Breast epithelium (tissue), 4 donors: Measurements from ENCODE around the gene OR2A42. TPM values are rescaled to one million over a fixed set of nuclear protein-coding genes. Genes with fewer than 3 reads are reported as not detected.
"Not testable (repeated sequence)": the region's sequence is repeated elsewhere in the genome, so short reads cannot be mapped to it uniquely, and the experiment has no call there.

Experiments
- DNase-seq, 2 donors: peaks; one replicate each; pipeline ENCODE4 v3.0.0-alpha.2; 2019; ENCODE audit warnings: low spot score in 2 of 2
- H3K27ac ChIP-seq, 2 donors: fragments of 200-600 bp; sonication (generic) in 1 of 2; one replicate each; pipeline ENCODE4 v1.5.1; 2016 to 2019; ENCODE audit warnings: mild to moderate bottlenecking in 1 of 2
- H3K27me3 ChIP-seq, 2 donors: fragments of 200-600 bp; sonication (generic) in 1 of 2; one replicate each; pipeline versions ENCODE4 v1.5.1 to v1.6.0; 2017 to 2019; ENCODE audit warnings: control low read depth in 1 of 2, mild to moderate bottlenecking in 1 of 2
- H3K36me3 ChIP-seq: fragments of 200-600 bp; one replicate; pipeline ENCODE4 v1.5.1; 2019
- H3K4me1 ChIP-seq, 2 donors: fragments of 200-600 bp; sonication (generic); one replicate each; pipeline ENCODE4 v1.5.1; 2016 to 2019; ENCODE audit warnings: control low read depth in 1 of 2
- H3K4me3 ChIP-seq, 3 donors: fragments of 200-600 bp; sonication (generic); 1 replicate in 2 of 3; 2 replicates in 1 of 3; pipeline ENCODE4 v1.5.1; 2016 to 2019; ENCODE audit warnings: mild to moderate bottlenecking in 3 of 3, moderate library complexity in 2 of 3
- H3K9me3 ChIP-seq, 2 donors: fragments of 200-600 bp; sonication (generic) in 1 of 2; one replicate each; pipeline ENCODE4 v1.5.1; 2016 to 2019; ENCODE audit warnings: control low read depth in 1 of 2
- POLR2AphosphoS5 ChIP-seq, 3 donors: sonication (generic); formaldehyde crosslinking; IDR thresholded peaks; one replicate each; pipeline ENCODE4 v1.6.1; 2017; ENCODE audit warnings: antibody characterized with exemption in 3 of 3
- intact Hi-C: fragments of 100-400 bp; cut with DNase I; formaldehyde crosslinking; loops from one replicate; pipeline ENCODE4 v1.15.1; 2023; ENCODE audit warnings: low total_unique reads
- total RNA-seq, 3 donors: library from RNA; depleted of rRNA; stranded (reverse); fragments of >200 nt; gene quantifications; one replicate each; pipeline ENCODE4 v1.1.0, GENCODE V29; 2016

Gene OR2A42
- total RNA-seq, 3 donors from 2014 or later = under 0.01 to 0.66 (median 0.15) TPM

DNA sequence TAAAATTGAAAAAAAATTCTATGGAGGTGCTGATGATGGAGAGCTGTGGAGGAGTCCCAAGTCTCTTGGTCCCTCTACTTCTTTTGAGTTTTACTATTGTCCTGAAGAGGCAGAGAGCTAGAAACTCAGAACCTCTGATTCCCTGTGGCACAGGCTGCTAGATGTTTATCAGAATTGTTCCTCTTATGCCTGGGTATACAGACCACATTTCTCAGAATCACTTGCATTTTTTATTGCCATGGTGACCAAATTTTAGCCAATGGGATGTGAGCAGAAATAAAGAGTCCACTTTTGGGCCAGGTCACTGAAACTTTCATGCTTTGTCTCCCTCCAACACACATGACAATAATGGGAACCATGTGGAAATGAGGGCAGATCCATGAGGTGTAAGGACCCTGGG lies 15.7 kb downstream of the OR2A42 start:
- H3K4me3 ChIP-seq, H3K9me3 ChIP-seq, H3K36me3 ChIP-seq, intact Hi-C loops, H3K4me1 ChIP-seq, H3K27me3 ChIP-seq, H3K27ac ChIP-seq, DNase-seq: not testable (repeated sequence)

DNA sequence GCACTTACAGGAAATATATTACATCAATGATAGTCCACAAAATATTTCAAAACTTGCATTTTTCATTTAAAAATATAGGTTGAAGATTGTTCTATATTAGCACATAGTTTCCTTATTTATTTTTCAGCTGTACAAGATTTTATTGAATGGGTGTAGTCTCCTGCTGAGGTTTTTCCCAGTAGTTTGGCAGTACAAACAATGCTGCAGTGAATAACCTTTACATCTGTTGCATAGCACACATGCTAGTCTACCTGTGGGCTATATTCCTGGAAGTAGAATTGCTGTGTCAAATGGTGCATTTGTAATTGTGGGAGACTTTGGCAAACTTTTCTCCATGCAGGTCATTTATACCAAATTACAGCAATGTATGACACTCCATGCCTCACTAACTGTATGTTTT lies 18.9 kb downstream of the OR2A42 start:
- intact Hi-C loops, H3K27me3 ChIP-seq, H3K27ac ChIP-seq, DNase-seq, H3K4me1 ChIP-seq, H3K36me3 ChIP-seq, H3K4me3 ChIP-seq, H3K9me3 ChIP-seq: not testable (repeated sequence)

DNA sequence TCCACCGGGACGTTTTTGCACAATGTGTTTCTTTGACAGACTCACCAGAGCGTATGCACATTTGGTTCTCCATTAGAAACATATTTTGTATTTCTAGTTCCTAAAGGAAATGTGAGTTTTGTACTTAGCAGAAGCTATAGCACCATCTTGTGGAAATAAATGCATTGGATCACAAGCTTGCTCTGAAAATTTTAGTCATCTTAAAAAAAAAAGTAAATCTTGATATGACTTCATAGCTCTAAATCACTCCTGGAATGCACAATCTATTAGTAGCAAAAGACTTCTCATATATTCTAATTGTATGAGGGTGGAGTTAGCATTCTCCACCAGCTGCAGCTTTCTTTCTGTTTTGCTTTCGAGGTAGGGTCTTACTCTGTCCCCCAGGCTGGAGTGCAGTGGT lies 20.3 kb downstream of the OR2A42 start:
- H3K36me3 ChIP-seq, H3K27me3 ChIP-seq, DNase-seq, H3K9me3 ChIP-seq, H3K4me3 ChIP-seq, intact Hi-C loops, H3K4me1 ChIP-seq, H3K27ac ChIP-seq: not testable (repeated sequence)

DNA sequence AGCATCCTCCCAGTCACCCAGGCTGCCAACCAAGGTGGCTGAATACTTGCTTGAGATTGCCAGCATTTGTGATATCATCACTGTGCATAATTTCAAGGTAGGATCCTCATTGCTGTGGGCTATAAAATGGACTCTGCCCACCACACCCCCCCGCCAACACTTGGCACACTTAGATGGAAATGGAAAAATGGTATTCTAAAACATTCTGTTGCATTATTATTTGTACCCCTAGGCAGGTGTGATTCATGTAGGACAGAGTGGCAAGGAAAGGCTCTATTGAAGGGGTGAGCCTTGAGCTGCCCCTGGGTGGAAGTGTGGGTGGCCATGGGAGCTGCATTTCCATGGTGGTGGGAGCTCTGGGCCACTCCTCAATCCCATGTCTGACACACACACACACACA lies 20.8 kb downstream of the OR2A42 start:
- H3K4me1 ChIP-seq, H3K27ac ChIP-seq, H3K27me3 ChIP-seq, intact Hi-C loops, H3K36me3 ChIP-seq, H3K9me3 ChIP-seq, H3K4me3 ChIP-seq: not testable (repeated sequence)
- peak in 1 of 2 donors; percentile 88 for DNase-seq

DNA sequence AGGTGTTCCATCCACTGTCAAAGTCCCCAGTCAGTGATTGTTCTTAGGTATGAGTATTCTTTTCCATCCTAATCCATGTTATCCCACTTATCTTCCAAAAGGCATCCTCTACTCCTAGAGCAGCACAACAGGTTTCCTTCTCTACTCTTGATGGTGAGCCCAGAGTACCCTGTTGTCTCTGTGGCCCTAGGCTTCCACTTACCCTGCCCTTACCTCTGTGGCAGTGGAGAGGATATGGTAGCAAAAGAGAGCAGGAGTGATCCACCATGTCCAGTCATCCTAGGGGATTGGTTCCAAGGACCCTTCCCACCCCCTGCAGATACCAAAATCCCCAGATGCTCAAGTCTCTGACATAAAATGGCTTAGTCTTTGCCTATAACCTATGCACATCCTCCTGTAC lies 22.2 kb downstream of the OR2A42 start:
- H3K27me3 ChIP-seq, H3K36me3 ChIP-seq, H3K9me3 ChIP-seq, H3K27ac ChIP-seq, DNase-seq, intact Hi-C loops, H3K4me1 ChIP-seq, H3K4me3 ChIP-seq: not testable (repeated sequence)

DNA sequence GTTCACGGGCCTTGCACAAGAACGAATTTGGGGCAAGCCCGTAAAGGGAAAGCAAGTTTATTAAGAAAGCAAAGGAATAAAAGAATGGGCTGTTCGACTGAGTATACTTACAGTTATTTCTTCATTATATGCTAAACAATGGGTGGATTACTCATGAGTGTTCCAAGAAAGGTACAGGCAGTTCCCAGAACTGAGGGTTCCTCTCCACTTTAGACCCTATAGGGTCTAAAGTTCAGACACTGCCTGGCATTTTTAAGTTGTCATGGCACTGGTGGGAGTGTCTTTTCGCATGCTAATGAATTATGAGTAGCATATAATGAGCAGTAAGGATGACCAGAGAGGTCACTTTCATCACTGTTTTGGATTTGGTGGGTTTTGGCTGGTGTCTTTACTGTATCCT lies 34.1 kb downstream of the OR2A42 start:
- H3K9me3 ChIP-seq, H3K4me3 ChIP-seq, H3K4me1 ChIP-seq, DNase-seq, H3K27me3 ChIP-seq, H3K27ac ChIP-seq, intact Hi-C loops, H3K36me3 ChIP-seq: not testable (repeated sequence)

DNA sequence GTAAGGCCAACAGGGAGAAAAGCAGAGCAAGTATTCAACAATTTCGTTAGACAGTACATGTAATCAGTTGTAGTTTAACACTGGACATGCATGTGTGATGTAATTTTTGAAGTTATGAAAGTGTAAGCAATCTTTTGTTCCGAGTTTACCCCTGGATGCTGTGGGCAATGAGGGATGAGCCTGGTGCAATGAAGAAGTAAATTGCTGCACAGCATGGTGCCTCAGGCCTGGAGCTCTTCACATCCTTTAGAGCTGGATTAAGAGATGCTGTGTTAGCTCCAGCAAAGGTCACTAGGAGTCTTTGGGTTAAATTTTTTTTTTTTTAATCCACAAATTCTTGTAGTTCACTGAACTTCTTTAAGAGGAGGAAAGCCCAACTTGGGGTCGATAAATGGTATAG lies 36.3 kb downstream of the OR2A42 start:
- H3K27me3 ChIP-seq, H3K4me3 ChIP-seq, intact Hi-C loops, H3K9me3 ChIP-seq, H3K27ac ChIP-seq, DNase-seq, H3K36me3 ChIP-seq, H3K4me1 ChIP-seq: not testable (repeated sequence)

DNA sequence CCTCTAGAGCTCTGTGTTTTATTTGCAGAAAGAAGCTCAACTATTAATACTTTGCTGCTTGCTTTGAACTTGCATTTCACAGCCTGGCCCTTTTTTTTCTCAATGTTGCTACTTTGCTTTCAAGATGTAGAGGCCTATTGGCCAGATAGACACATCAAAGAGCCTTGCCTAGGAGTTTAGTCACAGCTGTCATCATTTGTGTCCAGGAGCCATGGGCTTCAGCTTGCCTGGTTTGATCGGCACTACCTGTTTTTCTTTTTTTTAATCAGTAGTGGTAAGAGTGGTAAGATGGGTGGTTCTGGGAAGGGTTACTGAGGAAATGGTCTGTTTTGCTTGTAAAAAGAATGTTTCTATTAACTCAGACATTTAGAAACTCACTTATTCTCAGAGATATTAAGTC lies 37.4 kb downstream of the OR2A42 start:
- H3K27ac ChIP-seq, H3K36me3 ChIP-seq, H3K9me3 ChIP-seq, H3K4me3 ChIP-seq, intact Hi-C loops, H3K27me3 ChIP-seq, DNase-seq, H3K4me1 ChIP-seq: not testable (repeated sequence)

DNA sequence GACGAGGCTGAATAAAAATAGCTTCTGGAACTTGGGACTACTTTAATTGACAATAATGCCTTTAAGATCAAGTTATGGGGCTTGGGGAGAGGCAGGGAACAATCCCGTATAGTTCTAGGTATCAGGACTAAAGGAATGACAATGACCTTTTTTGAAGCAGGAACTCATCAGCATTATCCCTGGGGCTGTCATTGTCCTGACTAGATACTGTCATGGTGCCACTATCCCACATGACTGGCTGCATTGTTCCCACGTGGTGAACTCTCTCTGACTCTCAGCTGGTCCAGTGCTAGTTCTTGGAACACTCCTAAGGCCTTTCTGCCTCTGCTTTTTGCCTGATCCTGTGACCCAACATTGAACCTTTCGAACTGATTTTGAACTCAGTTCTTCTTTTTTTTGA lies 40.5 kb downstream of the OR2A42 start:
- H3K27me3 ChIP-seq, intact Hi-C loops, H3K36me3 ChIP-seq, H3K4me3 ChIP-seq, H3K9me3 ChIP-seq, H3K4me1 ChIP-seq: not testable (repeated sequence)
- peak in 1 of 2 donors; percentile 89 for DNase-seq
- H3K27ac ChIP-seq = peak overlapping the region; percentile 77 to 78
- peak in 1 of 3 donors; percentile 13 for TF ChIP-seq POLR2AphosphoS5 (IDR thresholded peaks at IDR 0.05)

DNA sequence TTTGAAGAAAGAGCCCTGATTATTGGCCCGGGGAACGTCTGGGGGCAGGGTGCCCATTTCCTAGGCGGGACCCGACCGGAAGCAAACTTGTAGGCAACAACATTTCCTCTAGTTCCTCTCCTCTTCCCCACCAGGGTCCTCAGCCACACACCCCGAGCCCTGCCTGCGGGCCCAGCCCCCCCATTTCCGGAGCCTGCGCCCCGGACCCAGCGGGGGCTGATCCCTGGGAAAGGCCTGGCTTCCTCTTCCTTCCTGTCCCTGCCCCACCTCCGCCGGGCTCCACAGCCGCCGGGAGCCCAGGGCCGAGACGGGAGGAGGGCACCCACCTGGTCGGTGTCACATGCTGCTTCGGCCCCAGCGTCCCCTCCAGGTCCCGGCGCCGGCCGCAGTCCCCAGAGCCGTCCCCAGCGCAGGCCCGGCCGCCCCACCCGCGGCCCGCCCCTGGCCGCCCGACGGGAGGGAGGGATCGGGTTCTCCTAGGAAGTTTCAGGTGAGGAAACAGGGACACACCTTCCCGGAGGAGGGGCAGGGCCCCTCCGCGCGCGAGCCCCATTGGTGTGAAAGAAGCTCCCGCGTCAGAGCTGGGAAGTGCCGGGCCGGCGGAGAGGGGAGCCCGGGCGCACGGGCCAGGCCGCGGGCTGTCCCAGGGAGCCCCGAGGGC lies 44.1 kb downstream of the OR2A42 start, which contains the start of gene ARHGEF35:
Gene ARHGEF35 (minus strand): TSS at position 622 of the 661 bp plus-strand sequence. CDS start 7,450 bp downstream, outside the sequence.
- intact Hi-C loops = not testable (repeated sequence)

DNA sequence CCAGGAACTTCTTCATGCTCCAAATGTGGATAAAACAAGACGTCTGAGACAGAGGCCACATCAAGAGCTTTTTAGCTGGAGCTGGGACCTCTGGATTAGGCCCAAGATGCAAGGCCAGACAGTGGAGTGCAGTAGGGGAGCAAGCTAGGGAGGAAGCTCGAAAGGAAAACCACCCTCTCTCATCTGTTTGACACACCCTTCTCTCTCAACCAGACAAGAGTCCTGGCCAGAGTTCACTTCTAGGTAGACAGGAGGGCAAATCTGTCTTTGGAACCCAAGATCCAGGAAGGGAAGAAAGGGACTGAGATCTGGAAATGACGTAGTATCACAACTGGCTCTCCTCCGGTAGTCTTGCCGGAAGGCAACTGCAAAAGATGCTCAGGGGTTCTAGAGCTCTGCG lies 45.0 kb downstream of the OR2A42 start:
- H3K9me3 ChIP-seq, H3K36me3 ChIP-seq, H3K4me3 ChIP-seq, H3K27ac ChIP-seq, DNase-seq, intact Hi-C loops, H3K4me1 ChIP-seq, H3K27me3 ChIP-seq: not testable (repeated sequence)

More for the DNA sequence above, 44.1 kb downstream of the OR2A42 start, which contains the start of gene ARHGEF35:
- not testable (repeated sequence) for H3K36me3 ChIP-seq, H3K9me3 ChIP-seq, H3K27ac ChIP-seq, H3K4me1 ChIP-seq, H3K27me3 ChIP-seq, DNase-seq
- H3K4me3 ChIP-seq = peak within 1 kb of the TSS in 1 of 3 donors; percentile 28

DNA sequence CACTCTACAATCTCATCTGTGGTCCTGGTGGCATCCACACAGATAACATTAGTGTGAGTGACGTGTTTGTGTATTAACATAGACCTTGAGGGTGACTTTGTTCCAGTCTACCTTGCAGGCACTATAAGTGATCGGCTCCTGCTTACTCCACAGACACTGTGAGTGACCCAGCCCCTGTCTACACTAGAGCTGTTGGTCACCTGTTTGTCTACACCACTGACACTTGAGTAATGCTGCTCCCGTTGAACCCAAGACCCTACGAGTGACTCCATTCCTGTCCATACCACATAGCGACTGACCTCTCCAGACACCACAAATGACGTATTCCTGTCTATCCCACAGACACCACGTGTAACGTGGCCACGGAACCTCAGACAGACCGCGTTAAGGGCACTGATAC lies 45.6 kb downstream of the OR2A42 start:
- H3K9me3 ChIP-seq, intact Hi-C loops: not testable (repeated sequence)

DNA sequence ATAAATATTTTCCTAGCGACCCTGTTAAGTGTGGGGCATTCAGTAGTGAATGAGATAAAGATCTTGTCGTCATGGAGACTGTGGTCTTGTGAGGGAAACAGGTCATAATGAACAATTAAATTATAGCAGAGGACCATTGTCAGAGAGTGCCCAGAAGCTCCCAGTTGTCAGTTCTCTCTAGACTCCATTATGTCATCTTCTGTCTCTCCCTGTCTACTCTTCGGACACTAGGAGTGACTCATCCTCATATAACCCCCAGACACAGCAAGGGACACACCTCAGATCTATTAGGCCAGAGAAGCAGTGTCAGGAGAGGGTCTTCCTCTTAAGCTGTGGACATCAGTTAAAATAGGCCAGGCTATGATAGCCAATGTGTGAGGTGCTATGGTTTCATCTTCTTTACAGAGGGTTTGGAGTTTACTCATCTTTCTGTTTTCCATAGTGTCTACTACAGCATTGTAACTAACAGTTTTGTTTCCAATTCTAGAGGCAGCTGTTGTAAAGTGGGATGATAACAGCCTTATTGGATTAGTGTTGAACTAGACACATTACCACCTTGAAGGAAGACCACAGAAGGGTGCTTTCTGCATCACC lies 50.7 kb downstream of the OR2A42 start:
- H3K36me3 ChIP-seq, H3K4me3 ChIP-seq, H3K27me3 ChIP-seq, H3K9me3 ChIP-seq, H3K27ac ChIP-seq, intact Hi-C loops, H3K4me1 ChIP-seq, DNase-seq: not testable (repeated sequence)

More for the DNA sequence above, 45.6 kb downstream of the OR2A42 start:
- not testable (repeated sequence) for H3K4me3 ChIP-seq, H3K36me3 ChIP-seq, H3K27me3 ChIP-seq, H3K27ac ChIP-seq, H3K4me1 ChIP-seq, DNase-seq

DNA sequence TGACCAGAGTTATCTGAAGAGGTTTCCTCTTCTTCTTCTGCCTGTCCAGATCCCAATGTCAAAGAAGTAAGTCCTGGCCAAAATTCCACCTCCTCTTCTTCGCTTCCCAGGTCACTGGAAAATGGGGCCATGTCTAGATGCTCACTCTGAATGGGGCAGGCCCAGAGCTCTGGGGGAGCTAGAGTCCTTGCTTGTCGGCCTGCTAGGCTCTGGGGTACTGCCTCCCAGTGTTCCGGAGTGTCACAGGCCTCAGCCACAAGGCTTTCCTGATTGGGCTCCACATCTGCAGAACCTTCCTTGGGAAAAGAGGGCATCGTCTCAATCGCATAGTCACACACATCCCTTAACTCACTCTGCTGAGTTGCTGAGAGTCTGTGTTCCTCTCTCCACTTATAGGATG lies 51.6 kb downstream of the OR2A42 start:
- H3K27ac ChIP-seq, H3K36me3 ChIP-seq, H3K27me3 ChIP-seq, DNase-seq, H3K9me3 ChIP-seq, H3K4me3 ChIP-seq, H3K4me1 ChIP-seq, intact Hi-C loops: not testable (repeated sequence)
